Tibial artery (tissue), 4 donors: Measurements from ENCODE around the gene KRTAP1-1.
"Not testable (repeated sequence)": the region's sequence is repeated elsewhere in the genome, so short reads cannot be mapped to it uniquely, and the experiment has no call there.

Experiments
- DNase-seq, 2 donors: peaks; one replicate each; pipeline ENCODE4 v3.0.0-alpha.2; 2019
- H3K27ac ChIP-seq, 2 donors: fragments of 200-600 bp; sonication (generic) in 1 of 2; 1 replicate in 1 of 2; 2 replicates in 1 of 2; pipeline ENCODE4 v1.5.1; 2018 to 2019; ENCODE audit warnings: mild to moderate bottlenecking in 1 of 2
- H3K27me3 ChIP-seq, 2 donors: fragments of 200-600 bp; sonication (generic) in 1 of 2; one replicate each; pipeline versions ENCODE4 v1.5.1 to v1.6.0; 2016 to 2019
- H3K36me3 ChIP-seq, 3 donors: fragments of 200-600 bp; sonication (generic) in 2 of 3; one replicate each; pipeline ENCODE4 v1.5.1; 2016 to 2019; ENCODE audit warnings: mild to moderate bottlenecking in 2 of 3
- H3K4me1 ChIP-seq, 4 donors: fragments of 200-600 bp; sonication (generic) in 2 of 4; 1 replicate in 3 of 4; 2 replicates in 1 of 4; pipeline ENCODE4 v1.5.1; 2016 to 2019
- H3K4me3 ChIP-seq, 2 donors: fragments of 200-600 bp; sonication (generic) in 1 of 2; 1 replicate in 1 of 2; 2 replicates in 1 of 2; pipeline ENCODE4 v1.5.1; 2018 to 2019; ENCODE audit warnings: mild to moderate bottlenecking in 2 of 2
- H3K9me3 ChIP-seq, 3 donors: fragments of 200-600 bp; sonication (generic) in 1 of 3; one replicate each; pipeline ENCODE4 v1.5.1; 2016 to 2019
- CTCF ChIP-seq, 2 experiments: fragments of 200-600 bp in 1 of 2; fragments of 450-650 bp in 1 of 2; IDR thresholded peaks; one replicate each; pipeline ENCODE4 v1.5.1; 2017 to 2019; ENCODE audit warnings: antibody characterized with exemption in 2 of 2, mild to moderate bottlenecking in 1 of 2, moderate library complexity in 1 of 2
- intact Hi-C: fragments of 100-400 bp; cut with DNase I; formaldehyde crosslinking; loops from one replicate; pipeline ENCODE4 v1.15.0; 2023; ENCODE audit warnings: low total_unique reads

KRTAP1-1 gene

GRCh38 chr17:41042953-41043352, 1.7 kb upstream of the KRTAP1-1 start:
- Histone ChIP-seq H3K27me3 (no peaks in the 10 kb centered on the region), H3K9me3 (no peaks in the 10 kb centered on the region), H3K36me3 (no peaks in the 10 kb centered on the region), H3K4me3 (no peak overlapping the region), H3K27ac (no peak overlapping the region), H3K4me1 (peaks cover 0 to 10% (median 5%) of the 10 kb centered on the region in 4 donors)
- DNase-seq: no peak
- intact Hi-C loops: no loop called here
- TF ChIP-seq CTCF (IDR thresholded peaks at IDR 0.05): no peak

- TF ChIP-seq CTCF (IDR thresholded peaks at IDR 0.05): no peak
- H3K27ac ChIP-seq: no peak overlapping the region
- no peaks in the 10 kb centered on the region for H3K27me3 ChIP-seq
- no peaks in the 10 kb centered on the region for H3K36me3 ChIP-seq
- no peak for DNase-seq
- H3K4me3 ChIP-seq: no peak overlapping the region
- intact Hi-C loops: no loop called here
- H3K4me1 ChIP-seq: peaks cover 0 to 10% (median 5%) of the 10 kb centered on the region in 4 donors
- no peaks in the 10 kb centered on the region for H3K9me3 ChIP-seq
Observed at GRCh38 chr17:41037853-41038350, 3.3 kb downstream of the KRTAP1-1 start.

- H3K4me1 ChIP-seq, H3K36me3 ChIP-seq, H3K4me3 ChIP-seq, H3K9me3 ChIP-seq, H3K27me3 ChIP-seq, H3K27ac ChIP-seq, intact Hi-C loops, DNase-seq: not testable (repeated sequence)
Observed at GRCh38 chr17:41034346-41034935, 6.8 kb downstream of the KRTAP1-1 start, which contains the start of gene KRTAP1-3. TSS of gene KRTAP1-3 (minus strand) at chr17:41034874. CDS start at chr17:41034821, 53 bp downstream.

- DNase-seq: no peak
- H3K4me1 ChIP-seq: no peaks in the 10 kb centered on the region
- H3K36me3 ChIP-seq: no peaks in the 10 kb centered on the region
- H3K27ac ChIP-seq: no peak within 1 kb of the TSS
- intact Hi-C loops: no loop called here
- no peaks in the 10 kb centered on the region for H3K9me3 ChIP-seq
- no peak within 1 kb of the TSS for H3K4me3 ChIP-seq
- TF ChIP-seq CTCF (IDR thresholded peaks at IDR 0.05): no peak
- H3K27me3 ChIP-seq: peaks cover 0 to 9% of the 10 kb centered on the region in 2 donors
Observed at GRCh38 chr17:41029633-41030245, 11.5 kb downstream of the KRTAP1-1 start, which contains the start of gene KRTAP1-4. TSS of gene KRTAP1-4 (minus strand) at chr17:41030195. CDS start at chr17:41030078, 117 bp downstream.

GRCh38 chr17:41026715-41027471, 14.4 kb downstream of the KRTAP1-1 start, which contains the start of gene KRTAP1-5:
TSS of gene KRTAP1-5 (minus strand) at chr17:41027208. CDS start at chr17:41027155, 53 bp downstream.
- Histone ChIP-seq H3K4me3 (no peak within 1 kb of the TSS), H3K27ac (no peak within 1 kb of the TSS), H3K4me1 (no peaks in the 10 kb centered on the region), H3K36me3 (no peaks in the 10 kb centered on the region), H3K9me3 (no peaks in the 10 kb centered on the region), H3K27me3 (peaks cover 0 to 9% of the 10 kb centered on the region in 2 donors)
- TF ChIP-seq CTCF (IDR thresholded peaks at IDR 0.05): no peak
- no peak for DNase-seq
- intact Hi-C loops: no loop called here
